ENCODE results near the gene CYSLTR2. TPM values are rescaled to one million over a fixed set of nuclear protein-coding genes. Genes with fewer than 3 reads are reported as not detected.
A peak's percentile ranks its signal among the peaks of the same experiment; 100 is the strongest.

CYSLTR2 gene
- total and polyA plus RNA-seq, 9 of the 15 experiments (the other 6 are each of a cell fraction or from before 2014, with no cell fraction given), result not detected

DNA sequence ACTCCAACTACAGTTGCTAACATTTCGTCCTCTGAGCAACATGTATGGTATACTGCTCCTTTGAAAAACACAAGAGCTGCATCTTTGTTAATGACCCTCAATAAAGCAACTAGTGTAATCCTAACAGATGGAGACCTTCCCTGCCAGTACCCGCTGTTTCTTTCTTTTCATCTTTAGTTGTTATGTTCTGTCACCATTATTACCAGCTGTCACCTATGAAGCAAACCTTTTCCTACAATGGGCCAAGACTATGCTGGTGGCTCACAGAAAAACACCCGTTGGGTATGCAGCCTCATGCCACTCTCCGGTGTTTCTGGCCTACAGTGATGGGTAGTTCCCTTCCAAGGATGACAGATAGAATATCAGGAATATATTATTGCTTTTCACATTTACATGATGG, 29.7 kb upstream of the CYSLTR2 start (continued):
- no peak for TF ChIP-seq ZNF274 (IDR thresholded peaks at IDR 0.05; ENCODE audit: borderline replicate concordance, low read depth, low read length)
- no peak for TF ChIP-seq THRA (IDR thresholded peaks at IDR 0.05)
- TF ChIP-seq ZNF717 (CRISPR knock-in tag; IDR thresholded peaks at IDR 0.05), result no peak
- no peak for TF ChIP-seq ZBED1 (IDR thresholded peaks at IDR 0.05)
- no peak for TF ChIP-seq FOXJ3 (CRISPR knock-in tag; IDR thresholded peaks at IDR 0.05)
- no peak for TF ChIP-seq ZNF589 (CRISPR knock-in tag; IDR thresholded peaks at IDR 0.05; ENCODE audit: low read depth)

- ATAC-seq, result no peak
- TF ChIP-seq CEBPB (tag; IDR thresholded peaks at IDR 0.05) (peak; percentile 53), ELF4 (CRISPR knock-in tag; IDR thresholded peaks at IDR 0.05) (no peak)
These were observed 28.9 kb upstream of the CYSLTR2 start for GRCh38 chr13:48624858-48625257.

More at GRCh38 chr13:48624858-48625257, 28.9 kb upstream of the CYSLTR2 start:
- no peak for DNase-seq (ENCODE audit: extremely low read depth in 1 of 4, low spot score in 3 of 4)
- intact Hi-C loops (cut with micrococcal nuclease), result no loop called here
- Histone ChIP-seq H3K27me3 (ENCODE audit: control insufficient read depth in 2 of 2, insufficient read depth in 2 of 2, low read length in 2 of 2) (no peaks in the 10 kb centered on the region), H3K4me1 (replicated peaks in 1 of 2; ENCODE audit: control insufficient read depth in 2 of 2, insufficient read depth in 2 of 2, low read length in 2 of 2) (peaks cover 0 to 19% of the 10 kb centered on the region in 2 experiments; a peak in 2 of 5 replicates), H3K79me2 (ENCODE audit: control insufficient read depth, insufficient read depth, low read length) (no peaks in the 10 kb centered on the region), H3K27ac (ENCODE audit: extremely low read depth, low read depth, low read length) (peak overlapping the region; percentile 84; the same call in 1 of the 3 replicates), H3K4me2 (ENCODE audit: insufficient read depth, low read length) (peak overlapping the region; percentile 27; the same call in 1 of the 2 replicates), H2AFZ (ENCODE audit: low read depth, low read length) (no peak overlapping the region), H3K36me3 (ENCODE audit: control insufficient read depth, insufficient read depth, low read length) (no peaks in the 10 kb centered on the region), H3K4me3 (no peak overlapping the region), H4K20me1 (replicated peaks; ENCODE audit: control insufficient read depth, insufficient read depth, low read length) (no peaks in the 10 kb centered on the region), H3K9ac (ENCODE audit: insufficient read depth in 1 of 2, low read depth in 2 of 2, low read length in 2 of 2) (no peak overlapping the region), H3K9me1 (ENCODE audit: control insufficient read depth, insufficient read depth, low read length) (no peaks in the 10 kb centered on the region), H3K9me3 (replicated peaks; ENCODE audit: control insufficient read depth, insufficient read depth, low read depth, low read length) (no peaks in the 10 kb centered on the region)
- no TSS peak for BruUV-seq (replicated peaks)
- WGBS (ENCODE audit: insufficient coverage, low coverage, missing lambda C conversion rate), result 53% methylated on average over 4 of the region's 4 CpGs
- FAIRE-seq, result no peak
- ChIA-PET CTCF (ENCODE audit: low intra/inter-chr PET ratio) (no interaction called here), POLR2A (interaction anchor here (0.6 kb wide), 1 partner anchor 378 kb away, joined by 3 read pairs; no protein-coding TSS in a partner anchor)
- in situ Hi-C loops (cut with MboI), result no loop called here

Measured in K562 (cell line).